Measurements from ENCODE around the gene ABCB9. TPM values are rescaled to one million over a fixed set of nuclear protein-coding genes. Genes with fewer than 3 reads are reported as not detected.

Gene ABCB9
- total RNA-seq, 1 experiment from 2014 or later: 6.3 TPM

GRCh38 chr12:122960193-122960569 is 6.1 kb downstream of the ABCB9 start:
- Mint-ChIP-seq H3K27me3 (ENCODE audit: low read depth) (peaks cover 5% of the 10 kb centered on the region), H3K4me1 (peaks cover 10% of the 10 kb centered on the region), H3K9me3 (no peaks in the 10 kb centered on the region), H3K27ac (no peak overlapping the region), H3K4me3 (no peak overlapping the region), H3K36me3 (no peaks in the 10 kb centered on the region)
- ATAC-seq (no peak), DNase-seq (ENCODE audit: low spot score) (no peak)
- POLR2A ChIA-PET: no interaction called here
- TF ChIP-seq, protein P1, sequence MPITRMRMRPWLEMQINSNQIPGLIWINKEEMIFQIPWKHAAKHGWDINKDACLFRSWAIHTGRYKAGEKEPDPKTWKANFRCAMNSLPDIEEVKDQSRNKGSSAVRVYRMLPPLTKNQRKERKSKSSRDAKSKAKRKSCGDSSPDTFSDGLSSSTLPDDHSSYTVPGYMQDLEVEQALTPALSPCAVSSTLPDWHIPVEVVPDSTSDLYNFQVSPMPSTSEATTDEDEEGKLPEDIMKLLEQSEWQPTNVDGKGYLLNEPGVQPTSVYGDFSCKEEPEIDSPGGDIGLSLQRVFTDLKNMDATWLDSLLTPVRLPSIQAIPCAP (CRISPR knock-in tag; IDR thresholded peaks at IDR 0.05): no peak
- no peak for TF ChIP-seq ZBTB43 (CRISPR knock-in tag; IDR thresholded peaks at IDR 0.05)
- TF ChIP-seq, protein P2, sequence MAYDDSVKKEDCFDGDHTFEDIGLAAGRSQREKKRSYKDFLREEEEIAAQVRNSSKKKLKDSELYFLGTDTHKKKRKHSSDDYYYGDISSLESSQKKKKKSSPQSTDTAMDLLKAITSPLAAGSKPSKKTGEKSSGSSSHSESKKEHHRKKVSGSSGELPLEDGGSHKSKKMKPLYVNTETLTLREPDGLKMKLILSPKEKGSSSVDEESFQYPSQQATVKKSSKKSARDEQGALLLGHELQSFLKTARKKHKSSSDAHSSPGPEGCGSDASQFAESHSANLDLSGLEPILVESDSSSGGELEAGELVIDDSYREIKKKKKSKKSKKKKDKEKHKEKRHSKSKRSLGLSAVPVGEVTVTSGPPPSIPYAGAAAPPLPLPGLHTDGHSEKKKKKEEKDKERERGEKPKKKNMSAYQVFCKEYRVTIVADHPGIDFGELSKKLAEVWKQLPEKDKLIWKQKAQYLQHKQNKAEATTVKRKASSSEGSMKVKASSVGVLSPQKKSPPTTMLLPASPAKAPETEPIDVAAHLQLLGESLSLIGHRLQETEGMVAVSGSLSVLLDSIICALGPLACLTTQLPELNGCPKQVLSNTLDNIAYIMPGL (CRISPR knock-in tag; IDR thresholded peaks at IDR 0.05): no peak
- TF ChIP-seq, protein P3, sequence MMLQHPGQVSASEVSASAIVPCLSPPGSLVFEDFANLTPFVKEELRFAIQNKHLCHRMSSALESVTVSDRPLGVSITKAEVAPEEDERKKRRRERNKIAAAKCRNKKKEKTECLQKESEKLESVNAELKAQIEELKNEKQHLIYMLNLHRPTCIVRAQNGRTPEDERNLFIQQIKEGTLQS (CRISPR knock-in tag; conservative IDR thresholded peaks at IDR 0.05): no peak
- CTCF ChIA-PET: interaction anchor here (1.0 kb wide), 1 partner anchor 100 kb away, joined by 5 read pairs; no protein-coding TSS in a partner anchor

GRCh38 chr12:122959566-122960192 is 6.6 kb downstream of the ABCB9 start:
- POLR2A ChIA-PET: no interaction called here
- DNase-seq (ENCODE audit: low spot score) (no peak), ATAC-seq (no peak)
- Mint-ChIP-seq H3K4me1 (peaks cover 7% of the 10 kb centered on the region), H3K27ac (no peak overlapping the region), H3K9me3 (no peaks in the 10 kb centered on the region), H3K27me3 (ENCODE audit: low read depth) (peaks cover 2% of the 10 kb centered on the region), H3K36me3 (no peaks in the 10 kb centered on the region), H3K4me3 (no peak overlapping the region)
- no peak for TF ChIP-seq MYBL2 (CRISPR knock-in tag; IDR thresholded peaks at IDR 0.05)
- no peak for TF ChIP-seq RELA (CRISPR knock-in tag; IDR thresholded peaks at IDR 0.05; ENCODE audit: borderline replicate concordance)
- TF ChIP-seq ZBTB21 (CRISPR knock-in tag; IDR thresholded peaks at IDR 0.05; ENCODE audit: borderline replicate concordance): no peak
- TF ChIP-seq, protein P2 (CRISPR knock-in tag; IDR thresholded peaks at IDR 0.05): no peak
- TF ChIP-seq TCF7 (CRISPR knock-in tag; IDR thresholded peaks at IDR 0.05; ENCODE audit: low read depth): no peak
- TF ChIP-seq, protein P4, sequence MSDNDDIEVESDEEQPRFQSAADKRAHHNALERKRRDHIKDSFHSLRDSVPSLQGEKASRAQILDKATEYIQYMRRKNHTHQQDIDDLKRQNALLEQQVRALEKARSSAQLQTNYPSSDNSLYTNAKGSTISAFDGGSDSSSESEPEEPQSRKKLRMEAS (CRISPR knock-in tag; IDR thresholded peaks at IDR 0.05): no peak
- TF ChIP-seq ZNF121 (CRISPR knock-in tag; IDR thresholded peaks at IDR 0.05): no peak
- no peak for TF ChIP-seq ZNF263 (CRISPR knock-in tag; IDR thresholded peaks at IDR 0.05; ENCODE audit: low read depth)
- TF ChIP-seq, protein P5, sequence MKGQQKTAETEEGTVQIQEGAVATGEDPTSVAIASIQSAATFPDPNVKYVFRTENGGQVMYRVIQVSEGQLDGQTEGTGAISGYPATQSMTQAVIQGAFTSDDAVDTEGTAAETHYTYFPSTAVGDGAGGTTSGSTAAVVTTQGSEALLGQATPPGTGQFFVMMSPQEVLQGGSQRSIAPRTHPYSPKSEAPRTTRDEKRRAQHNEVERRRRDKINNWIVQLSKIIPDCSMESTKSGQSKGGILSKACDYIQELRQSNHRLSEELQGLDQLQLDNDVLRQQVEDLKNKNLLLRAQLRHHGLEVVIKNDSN (CRISPR knock-in tag; IDR thresholded peaks at IDR 0.05): no peak
- no peak for TF ChIP-seq ZNF317 (CRISPR knock-in tag; IDR thresholded peaks at IDR 0.05; ENCODE audit: borderline replicate concordance, low read depth)
- no peak for TF ChIP-seq ZBTB43 (CRISPR knock-in tag; IDR thresholded peaks at IDR 0.05)
- CTCF ChIA-PET: no interaction called here
